ENCODE results near the gene GBP5. TPM values are rescaled to one million over a fixed set of nuclear protein-coding genes. Genes with fewer than 3 reads are reported as not detected.
A peak's percentile ranks its signal among the peaks of the same experiment; 100 is the strongest.
"Not testable (repeated sequence)": the region's sequence is repeated elsewhere in the genome, so short reads cannot be mapped to it uniquely, and the experiment has no call there.

GBP5 gene
- polyA plus RNA-seq, 1 donor from 2014 or later, result 8.9 TPM

- H3K36me3 Mint-ChIP-seq, result peaks cover 3% of the 10 kb centered on the region
- peak overlapping the region in 2 of 3 donors; percentile 27 to 95 for H3K27ac Mint-ChIP-seq
- peaks cover 0 to 3% (median 1%) of the 10 kb centered on the region in 3 donors for H3K9me3 Mint-ChIP-seq
Observed at GRCh38 chr1:89271341-89272015, 1.2 kb downstream of the GBP5 start.

GRCh38 chr1:89270423-89270822 is 2.2 kb downstream of the GBP5 start:
- peak overlapping the region; percentile 95 to 100 (median 98) for H3K4me3 Mint-ChIP-seq
- H3K27ac Mint-ChIP-seq, result no peak overlapping the region
- peaks cover 18 to 41% (median 36%) of the 10 kb centered on the region in 3 donors for H3K4me1 Mint-ChIP-seq
- H3K36me3 Mint-ChIP-seq, result peaks cover 9% of the 10 kb centered on the region
- H3K9me3 Mint-ChIP-seq, result peaks cover 0 to 3% (median 1%) of the 10 kb centered on the region in 3 donors
- H3K27me3 Mint-ChIP-seq, result no peaks in the 10 kb centered on the region

More at GRCh38 chr1:89271341-89272015, 1.2 kb downstream of the GBP5 start:
- Mint-ChIP-seq H3K4me3 (peak overlapping the region; percentile 95 to 100 (median 98)), H3K4me1 (peaks cover 18 to 41% (median 36%) of the 10 kb centered on the region in 3 donors), H3K27me3 (no peaks in the 10 kb centered on the region)

GRCh38 chr1:89269277-89269676 is 3.4 kb downstream of the GBP5 start:
- no peak overlapping the region for H3K27ac Mint-ChIP-seq
- peaks cover 0 to 3% (median 1%) of the 10 kb centered on the region in 3 donors for H3K9me3 Mint-ChIP-seq
- peaks cover 18 to 35% (median 32%) of the 10 kb centered on the region in 3 donors for H3K4me1 Mint-ChIP-seq
- H3K4me3 Mint-ChIP-seq, result peak overlapping the region in 1 of 4 donors; percentile 86
- H3K36me3 Mint-ChIP-seq, result peaks cover 12% of the 10 kb centered on the region
- H3K27me3 Mint-ChIP-seq, result no peaks in the 10 kb centered on the region

GRCh38 chr1:89262643-89263042 is 10.0 kb downstream of the GBP5 start:
- peaks cover 0 to 4% (median 3%) of the 10 kb centered on the region in 3 donors for H3K9me3 Mint-ChIP-seq
- peaks cover 0 to 6% (median 5%) of the 10 kb centered on the region in 3 donors for H3K4me1 Mint-ChIP-seq
- peak overlapping the region in 1 of 3 donors; percentile 65 for H3K27ac Mint-ChIP-seq
- no peak overlapping the region for H3K4me3 Mint-ChIP-seq
- peaks cover 13% of the 10 kb centered on the region for H3K36me3 Mint-ChIP-seq
- H3K27me3 Mint-ChIP-seq, result no peaks in the 10 kb centered on the region

- Mint-ChIP-seq H3K9me3 (peaks cover 0 to 7% (median 3%) of the 10 kb centered on the region in 3 donors), H3K27ac (peak overlapping the region in 1 of 3 donors; percentile 65), H3K4me3 (no peak overlapping the region), H3K36me3 (peaks cover 13% of the 10 kb centered on the region), H3K4me1 (peaks cover 0 to 9% (median 8%) of the 10 kb centered on the region in 3 donors), H3K27me3 (no peaks in the 10 kb centered on the region)
Observed at GRCh38 chr1:89261926-89262515, 10.6 kb downstream of the GBP5 start.

- H3K4me1 Mint-ChIP-seq, result peaks cover 0 to 12% (median 10%) of the 10 kb centered on the region in 3 donors
- peaks cover 7% of the 10 kb centered on the region for H3K36me3 Mint-ChIP-seq
- H3K27me3 Mint-ChIP-seq, result no peaks in the 10 kb centered on the region
- peak overlapping the region in 1 of 4 donors; percentile 61 for H3K4me3 Mint-ChIP-seq
- H3K9me3 Mint-ChIP-seq, result peaks cover 0 to 11% (median 3%) of the 10 kb centered on the region in 3 donors
- H3K27ac Mint-ChIP-seq, result no peak overlapping the region
Observed at GRCh38 chr1:89260566-89261255, 11.9 kb downstream of the GBP5 start.

GRCh38 chr1:89260042-89260441 is 12.6 kb downstream of the GBP5 start:
- Mint-ChIP-seq H3K27me3 (no peaks in the 10 kb centered on the region), H3K4me3 (no peak overlapping the region), H3K9me3 (peaks cover 0 to 11% (median 3%) of the 10 kb centered on the region in 3 donors), H3K36me3 (peaks cover 7% of the 10 kb centered on the region), H3K27ac (no peak overlapping the region), H3K4me1 (peaks cover 0 to 12% (median 10%) of the 10 kb centered on the region in 3 donors)

GRCh38 chr1:89259283-89259971 is 13.2 kb downstream of the GBP5 start:
- peaks cover 3 to 11% (median 3%) of the 10 kb centered on the region in 3 donors for H3K9me3 Mint-ChIP-seq
- H3K36me3 Mint-ChIP-seq, result peaks cover 3% of the 10 kb centered on the region
- H3K27me3 Mint-ChIP-seq, result no peaks in the 10 kb centered on the region
- peak overlapping the region in 1 of 4 donors; percentile 75 for H3K4me3 Mint-ChIP-seq
- peaks cover 0 to 12% (median 10%) of the 10 kb centered on the region in 3 donors for H3K4me1 Mint-ChIP-seq
- H3K27ac Mint-ChIP-seq, result peak overlapping the region in 1 of 3 donors; percentile 89

GRCh38 chr1:89257041-89257440 is 15.6 kb downstream of the GBP5 start:
- Mint-ChIP-seq H3K4me3 (no peak overlapping the region), H3K36me3 (no peaks in the 10 kb centered on the region), H3K27me3 (no peaks in the 10 kb centered on the region), H3K9me3 (peaks cover 6 to 15% (median 10%) of the 10 kb centered on the region in 3 donors), H3K4me1 (peaks cover 0 to 12% (median 10%) of the 10 kb centered on the region in 3 donors), H3K27ac (peak overlapping the region in 1 of 3 donors; percentile 49)

- H3K9me3 Mint-ChIP-seq, result peaks cover 6 to 15% (median 10%) of the 10 kb centered on the region in 3 donors
- not testable (repeated sequence) for H3K4me1 Mint-ChIP-seq, H3K36me3 Mint-ChIP-seq, H3K4me3 Mint-ChIP-seq, H3K27ac Mint-ChIP-seq, H3K27me3 Mint-ChIP-seq
Observed at GRCh38 chr1:89255581-89255980, 17.1 kb downstream of the GBP5 start.

- Mint-ChIP-seq H3K4me1 (peaks cover 0 to 8% (median 8%) of the 10 kb centered on the region in 3 donors), H3K36me3 (peaks cover 3% of the 10 kb centered on the region), H3K4me3 (no peak overlapping the region), H3K9me3 (peaks cover 6 to 15% (median 10%) of the 10 kb centered on the region in 3 donors), H3K27ac (no peak overlapping the region), H3K27me3 (no peaks in the 10 kb centered on the region)
Observed at GRCh38 chr1:89254658-89255287, 17.9 kb downstream of the GBP5 start.

- H3K36me3 Mint-ChIP-seq, result peaks cover 17% of the 10 kb centered on the region
- H3K27me3 Mint-ChIP-seq, result no peaks in the 10 kb centered on the region
- H3K27ac Mint-ChIP-seq, result no peak overlapping the region
Observed at GRCh38 chr1:89243046-89243445, 29.6 kb downstream of the GBP5 start.

More at GRCh38 chr1:89243046-89243445, 29.6 kb downstream of the GBP5 start:
- peaks cover 0 to 2% (median 2%) of the 10 kb centered on the region in 3 donors for H3K4me1 Mint-ChIP-seq
- H3K4me3 Mint-ChIP-seq, result no peak overlapping the region
- H3K9me3 Mint-ChIP-seq, result peaks cover 3 to 12% (median 11%) of the 10 kb centered on the region in 3 donors
